Pancreas (tissue), 10 donors: Measurements from ENCODE around the gene UBE2E2. TPM values are rescaled to one million over a fixed set of nuclear protein-coding genes. Genes with fewer than 3 reads are reported as not detected.
A peak's percentile ranks its signal among the peaks of the same experiment; 100 is the strongest.

Source experiments
- ATAC-seq, 4 donors: fragments of 200-7000 bp; cut with Tn5 transposase; one replicate each; pipeline versions ENCODE4 v1.8.0 to v1.9.1; 2020; ENCODE audit warnings: mild to moderate bottlenecking in 4 of 4, moderate library complexity in 4 of 4
- DNase-seq, 6 donors: peaks; one replicate each; pipeline ENCODE4 v3.0.0-alpha.2; 2020
- FAIRE-seq: peaks from 2 replicates; lab custom pipeline; 2012; peaks lifted over from hg19 to GRCh38; lab: Jason Lieb, UNC
- H3K27ac ChIP-seq, 4 donors: fragments of 200-600 bp; sonication (generic); 1 replicate in 3 of 4; 2 replicates in 1 of 4; pipeline versions ENCODE4 v1.5.0 to v1.8.0; 2020
- H3K27me3 ChIP-seq, 4 donors: fragments of 200-600 bp; one replicate each; pipeline ENCODE4 v1.8.0; 2021
- H3K36me3 ChIP-seq, 3 donors: fragments of 200-600 bp; sonication (generic) in 1 of 3; one replicate each; pipeline versions ENCODE4 v1.5.0 to v1.8.0; 2020 to 2021
- H3K4me1 ChIP-seq, 3 donors: fragments of 200-600 bp; one replicate each; pipeline ENCODE4 v1.8.0; 2021
- H3K4me3 ChIP-seq, 4 donors: fragments of 200-600 bp; sonication (generic) in 2 of 4; one replicate each; pipeline versions ENCODE4 v1.5.0 to v1.8.0; 2020 to 2021
- H3K9me3 ChIP-seq, 4 donors: fragments of 200-600 bp; one replicate each; pipeline ENCODE4 v1.8.0; 2021
- WGBS, 2 donors: extraction: QIAGEN DNeasy Blood & Tissue Kit; methylation state at CpG; one replicate each; pipeline ENCODE4 v1.1.7; 2013; 5-methylcytosine and 5-hydroxymethylcytosine counted together
- intact Hi-C, 3 donors: fragments of 100-400 bp; cut with DNase I; formaldehyde crosslinking; loops; one replicate each; pipeline versions ENCODE4 v1.11.1 to v1.14.2; 2022
- polyA plus RNA-seq, 2 donors: library from polyadenylated mRNA; stranded (reverse); fragments of 200-250 nt; gene quantifications; one replicate each; pipeline ENCODE4 v1.2.3, GENCODE V29; 2013
- total RNA-seq, 6 donors: library from RNA; stranded (reverse); fragmentation: NEBNext Ultra II Directional in 4 of 6; extraction: Animal tissue kit (Norgen Biotek cat#: 25700) in 4 of 6; gene quantifications; one replicate each; pipeline versions ENCODE4 v1.2.1 to v1.2.4, GENCODE V29; 2021 to 2023
- TF ChIP-seq, protein P1 (sequence below), 4 donors: fragments of 200-600 bp; sonication (generic) in 3 of 4; IDR thresholded peaks; one replicate each; pipeline versions ENCODE4 v1.5.0 to v1.8.0; 2021; ENCODE audit warnings: antibody characterized with exemption in 4 of 4
- donor health status: healthy with polysubstance abuse.
- donor health status: DM: no; HTN: no; CAD: no; lungs with moderate emphysema.
- donor health status: DM: no; HTN: no; CAD: no.
- donor health status: control.
- donor health status: control.
- donor health status: Bipolar disorder and iron deficiency.
- donor health status: DM: yes; HTN: yes; CAD: no.
- donor health status: DM: no; HTN: no; CAD: no.
- donor health status: DM: no; HTN: no; CAD: no.
- donor health status: DM: yes; HTN: yes; CAD: no.

Gene UBE2E2
- total and polyA plus RNA-seq, 8 donors, result 3.3 to 11.6 (median 5.8) TPM

DNA sequence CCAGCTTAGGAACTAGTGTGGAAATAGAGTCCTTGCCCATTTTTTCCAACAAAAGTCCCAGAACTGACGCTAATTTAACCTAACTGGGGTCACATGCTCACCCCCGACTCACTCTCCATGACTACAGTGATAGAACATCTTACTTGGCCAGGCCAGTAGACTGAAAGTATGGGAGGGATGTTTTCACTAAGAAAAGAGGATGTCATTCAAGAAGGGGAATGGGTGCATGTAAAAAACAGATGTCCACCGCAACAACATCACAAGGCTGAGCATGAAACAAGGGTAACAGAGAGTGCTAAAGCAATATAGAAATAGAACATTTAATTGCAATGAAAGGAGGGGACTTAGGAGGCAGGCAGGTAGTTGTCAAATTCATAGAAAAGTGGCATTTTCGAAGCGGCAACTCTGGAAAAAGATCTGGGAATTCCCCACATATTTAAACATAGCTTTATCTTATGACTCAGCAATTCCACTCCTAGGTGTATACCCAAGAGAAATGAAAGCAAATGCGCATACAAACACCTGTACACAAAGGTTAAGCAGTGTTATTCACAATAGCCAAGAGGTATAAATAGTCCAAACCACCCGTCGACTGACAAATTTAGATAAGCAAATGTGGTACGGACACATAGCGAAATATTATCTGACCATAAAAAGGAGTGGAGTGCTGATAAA, 41.1 kb upstream of the UBE2E2 start:
- FAIRE-seq (no peak), ATAC-seq (peak in 1 of 4 donors; percentile 62), DNase-seq (no peak)
- H3K9me3 ChIP-seq, result no peaks in the 10 kb centered on the region
- H3K27ac ChIP-seq, result no peak overlapping the region
- no peak overlapping the region for H3K4me3 ChIP-seq
- peaks cover 0 to 3% (median 0%) of the 10 kb centered on the region in 3 donors for H3K4me1 ChIP-seq
- intact Hi-C loops, result no loop called here
- TF ChIP-seq, protein P1, sequence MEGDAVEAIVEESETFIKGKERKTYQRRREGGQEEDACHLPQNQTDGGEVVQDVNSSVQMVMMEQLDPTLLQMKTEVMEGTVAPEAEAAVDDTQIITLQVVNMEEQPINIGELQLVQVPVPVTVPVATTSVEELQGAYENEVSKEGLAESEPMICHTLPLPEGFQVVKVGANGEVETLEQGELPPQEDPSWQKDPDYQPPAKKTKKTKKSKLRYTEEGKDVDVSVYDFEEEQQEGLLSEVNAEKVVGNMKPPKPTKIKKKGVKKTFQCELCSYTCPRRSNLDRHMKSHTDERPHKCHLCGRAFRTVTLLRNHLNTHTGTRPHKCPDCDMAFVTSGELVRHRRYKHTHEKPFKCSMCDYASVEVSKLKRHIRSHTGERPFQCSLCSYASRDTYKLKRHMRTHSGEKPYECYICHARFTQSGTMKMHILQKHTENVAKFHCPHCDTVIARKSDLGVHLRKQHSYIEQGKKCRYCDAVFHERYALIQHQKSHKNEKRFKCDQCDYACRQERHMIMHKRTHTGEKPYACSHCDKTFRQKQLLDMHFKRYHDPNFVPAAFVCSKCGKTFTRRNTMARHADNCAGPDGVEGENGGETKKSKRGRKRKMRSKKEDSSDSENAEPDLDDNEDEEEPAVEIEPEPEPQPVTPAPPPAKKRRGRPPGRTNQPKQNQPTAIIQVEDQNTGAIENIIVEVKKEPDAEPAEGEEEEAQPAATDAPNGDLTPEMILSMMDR (IDR thresholded peaks at IDR 0.05), result no peak
- H3K27me3 ChIP-seq, result no peaks in the 10 kb centered on the region
- no peaks in the 10 kb centered on the region for H3K36me3 ChIP-seq
- 56 to 75% methylated on average over 10 of the region's 10 CpGs for WGBS, 2 donors

DNA sequence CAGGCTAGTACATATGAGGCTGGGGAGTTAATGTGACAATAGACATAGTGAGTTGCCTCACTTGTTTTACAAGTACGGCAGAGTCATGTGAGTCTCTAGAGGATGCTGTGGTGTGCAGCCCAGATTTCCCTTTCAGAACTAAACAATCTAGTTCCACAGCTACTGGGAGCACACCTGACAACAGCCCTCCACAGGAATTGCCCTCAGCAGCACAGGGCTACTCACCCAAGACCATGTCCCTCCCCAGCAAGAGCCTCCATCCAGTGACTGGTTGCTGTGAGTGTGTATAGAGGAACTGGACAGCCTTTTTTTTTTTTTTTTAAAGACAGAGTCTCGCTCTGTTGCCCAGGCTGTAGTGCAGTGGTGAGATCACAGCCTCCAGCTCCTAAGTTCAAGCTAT, 40.2 kb upstream of the UBE2E2 start:
- ATAC-seq, result no peak
- H3K4me3 ChIP-seq, result no peak overlapping the region
- no peaks in the 10 kb centered on the region for H3K27me3 ChIP-seq
- no peak overlapping the region for H3K27ac ChIP-seq
- 57 to 59% methylated on average over 2 of the region's 2 CpGs for WGBS, 2 donors
- no peak for DNase-seq
- TF ChIP-seq, protein P1 (IDR thresholded peaks at IDR 0.05), result no peak
- intact Hi-C loops, result no loop called here
- H3K36me3 ChIP-seq, result no peaks in the 10 kb centered on the region
- no peak for FAIRE-seq
- H3K4me1 ChIP-seq, result no peaks in the 10 kb centered on the region
- H3K9me3 ChIP-seq, result no peaks in the 10 kb centered on the region

DNA sequence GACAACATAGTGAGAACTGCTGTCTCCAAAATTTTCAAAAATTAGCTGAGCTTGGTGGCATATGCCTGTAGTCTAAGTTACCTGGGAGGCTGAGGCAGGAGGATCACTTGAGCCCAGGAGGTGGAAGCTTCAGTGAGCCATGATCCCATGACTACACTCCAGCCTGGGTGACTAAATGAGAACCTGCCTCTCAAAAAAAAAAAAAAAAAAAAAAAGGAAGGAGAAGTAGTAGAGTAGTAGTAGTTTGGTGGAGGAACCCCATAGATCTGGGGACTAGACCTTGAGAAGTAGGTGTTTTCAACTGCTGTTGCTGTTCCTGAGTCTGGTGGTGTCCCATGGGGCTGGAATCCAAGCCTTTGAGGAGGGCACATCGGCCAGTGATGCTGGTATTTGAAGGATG, 38.4 kb upstream of the UBE2E2 start:
- FAIRE-seq (no peak), ATAC-seq (no peak), DNase-seq (no peak)
- TF ChIP-seq, protein P1 (IDR thresholded peaks at IDR 0.05), result no peak
- intact Hi-C loops, result no loop called here
- no peaks in the 10 kb centered on the region for H3K4me1 ChIP-seq
- 86 to 87% methylated on average over 1 of the region's 1 CpG for WGBS, 2 donors
- H3K36me3 ChIP-seq, result no peaks in the 10 kb centered on the region
- H3K4me3 ChIP-seq, result no peak overlapping the region
- H3K27me3 ChIP-seq, result no peaks in the 10 kb centered on the region
- no peak overlapping the region for H3K27ac ChIP-seq
- no peaks in the 10 kb centered on the region for H3K9me3 ChIP-seq

DNA sequence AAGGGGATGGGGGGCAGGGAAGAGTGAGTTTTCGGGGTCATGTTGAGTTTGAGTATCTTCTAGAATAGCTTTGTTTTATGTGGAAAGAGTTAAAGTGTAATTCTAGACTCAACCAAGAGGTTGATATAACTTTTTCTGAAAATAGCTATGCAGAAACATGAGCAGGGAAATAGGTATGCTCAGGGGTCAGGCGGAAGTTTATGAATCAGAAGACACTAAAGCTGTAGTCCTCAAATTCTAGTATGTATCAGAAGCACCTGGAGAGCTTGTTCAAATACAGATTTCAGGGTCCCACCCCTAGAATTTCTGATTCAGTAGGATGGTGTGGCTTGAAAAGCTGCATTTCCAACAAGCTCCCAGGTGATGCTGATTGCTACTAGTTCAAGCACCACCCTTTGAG, 37.6 kb upstream of the UBE2E2 start:
- no peaks in the 10 kb centered on the region for H3K36me3 ChIP-seq
- H3K4me3 ChIP-seq, result no peak overlapping the region
- H3K27ac ChIP-seq, result no peak overlapping the region
- ATAC-seq (no peak), DNase-seq (no peak), FAIRE-seq (no peak)
- H3K9me3 ChIP-seq, result no peaks in the 10 kb centered on the region
- no peaks in the 10 kb centered on the region for H3K27me3 ChIP-seq
- TF ChIP-seq, protein P1 (IDR thresholded peaks at IDR 0.05), result no peak
- intact Hi-C loops, result no loop called here
- H3K4me1 ChIP-seq, result no peaks in the 10 kb centered on the region
- WGBS, 2 donors, result 91 to 92% methylated on average over 2 of the region's 2 CpGs

DNA sequence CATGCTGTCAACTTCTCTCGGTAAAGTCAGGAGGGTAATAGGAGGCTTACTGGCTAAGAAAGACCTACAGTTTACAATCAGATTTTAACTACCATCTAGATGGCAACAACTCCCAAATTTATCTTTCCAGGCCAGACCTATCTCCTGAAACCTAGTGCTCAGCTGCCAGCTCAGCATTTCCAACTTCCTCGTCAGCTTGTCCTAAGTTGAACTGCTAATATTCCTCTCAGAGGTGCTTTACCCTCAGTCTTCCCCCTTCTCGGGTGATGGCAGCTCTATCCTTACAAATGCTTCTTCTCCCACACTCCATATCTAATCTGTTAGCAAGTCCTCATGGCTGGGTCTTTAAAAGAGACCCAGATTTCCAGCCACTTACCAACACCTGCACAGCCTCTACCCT, 36.9 kb upstream of the UBE2E2 start:
- FAIRE-seq (no peak), DNase-seq (no peak), ATAC-seq (peak in 1 of 4 donors; percentile 28)
- no peaks in the 10 kb centered on the region for H3K36me3 ChIP-seq
- WGBS, 2 donors, result 33 to 44% methylated on average over 3 of the region's 3 CpGs
- H3K4me3 ChIP-seq, result no peak overlapping the region
- TF ChIP-seq, protein P1 (IDR thresholded peaks at IDR 0.05), result no peak
- intact Hi-C loops, result no loop called here
- H3K27me3 ChIP-seq, result no peaks in the 10 kb centered on the region
- H3K27ac ChIP-seq, result no peak overlapping the region
- no peaks in the 10 kb centered on the region for H3K9me3 ChIP-seq
- no peaks in the 10 kb centered on the region for H3K4me1 ChIP-seq
